Spleen (tissue), 7 donors: Measurements from ENCODE around the gene DNAH11.

Source experiments
- CTCF ChIP-seq, 11 experiments: fragments of 200-600 bp in 7 of 11; fragments of 450-650 bp in 4 of 11; sonication (generic) in 4 of 11; IDR thresholded peaks in 8 of 11; conservative IDR thresholded peaks in 3 of 11; 1 replicate in 7 of 11; 2 replicates in 4 of 11; pipeline versions ENCODE4 v1.4.0 to v1.8.0; 2016 to 2021; ENCODE audit warnings: antibody characterized with exemption in 11 of 11, inconsistent platforms in 4 of 11, mild to moderate bottlenecking in 1 of 11
- POLR2A ChIP-seq, 3 donors: fragments of 450-650 bp; IDR thresholded peaks; one replicate each; pipeline ENCODE4 v1.5.1; 2017; ENCODE audit warnings: antibody characterized with exemption in 3 of 3, mild to moderate bottlenecking in 1 of 3
- POLR2AphosphoS5 ChIP-seq, 3 donors: sonication (generic); formaldehyde crosslinking; IDR thresholded peaks; one replicate each; pipeline ENCODE4 v1.5.1; 2017; ENCODE audit warnings: antibody characterized with exemption in 3 of 3
- donor health status: DM: no; HTN: no; CAD: no; lungs with moderate emphysema.
- donor health status: DM: no; HTN: no; CAD: no.
- donor health status: DM: no; HTN: no; CAD: no.

GRCh38 chr7:21618706-21619105 is 75.9 kb downstream of the DNAH11 start:
- TF ChIP-seq POLR2AphosphoS5 (IDR thresholded peaks at IDR 0.05) (no peak), CTCF (IDR thresholded peaks at IDR 0.05 in 8 of 11, conservative IDR thresholded peaks at IDR 0.05 in 3 of 11) (no peak), POLR2A (IDR thresholded peaks at IDR 0.05) (no peak)
